Mesothelial cell of epicardium (in vitro differentiated cells): ENCODE measurements around the gene STAG1. TPM values are rescaled to one million over a fixed set of nuclear protein-coding genes. Genes with fewer than 3 reads are reported as not detected.

Experiments used
- DNase-seq, 2 experiments: peaks; one replicate each; pipeline ENCODE4 v3.0.0; 2021; ENCODE audit warnings: low spot score in 2 of 2; ENCODE audit not compliant: unreplicated experiment in 2 of 2
- H3K27ac Mint-ChIP-seq: 2 replicates; pipeline ENCODE4 v1.8.0; 2021; ENCODE audit warnings: mixed read lengths
- H3K27me3 Mint-ChIP-seq: 2 replicates; pipeline ENCODE4 v1.8.0; 2021; ENCODE audit warnings: low read depth, mixed read lengths
- H3K36me3 Mint-ChIP-seq: 2 replicates; pipeline ENCODE4 v1.8.0; 2021; ENCODE audit warnings: mixed read lengths
- H3K4me1 Mint-ChIP-seq: 2 replicates; pipeline ENCODE4 v1.8.0; 2021; ENCODE audit warnings: mixed read lengths
- H3K4me3 Mint-ChIP-seq: 2 replicates; pipeline ENCODE4 v1.8.0; 2021; ENCODE audit warnings: mild to moderate bottlenecking, moderate library complexity, mixed read lengths
- H3K9me3 Mint-ChIP-seq: 2 replicates; pipeline ENCODE4 v1.8.0; 2021; ENCODE audit warnings: mixed read lengths
- total RNA-seq: library from RNA; stranded (reverse); gene quantifications from 3 replicates; pipeline ENCODE4 v1.2.1, GENCODE V29; 2021
- TF ChIP-seq, protein P1 (sequence below): fragments of 200-600 bp; sonication (generic); IDR thresholded peaks from one replicate; pipeline ENCODE4 v1.5.0; 2021; ENCODE audit warnings: antibody characterized with exemption; ENCODE audit not compliant: unreplicated experiment

STAG1 gene
- total RNA-seq, 1 donor from 2014 or later: 51.8 TPM

DNA sequence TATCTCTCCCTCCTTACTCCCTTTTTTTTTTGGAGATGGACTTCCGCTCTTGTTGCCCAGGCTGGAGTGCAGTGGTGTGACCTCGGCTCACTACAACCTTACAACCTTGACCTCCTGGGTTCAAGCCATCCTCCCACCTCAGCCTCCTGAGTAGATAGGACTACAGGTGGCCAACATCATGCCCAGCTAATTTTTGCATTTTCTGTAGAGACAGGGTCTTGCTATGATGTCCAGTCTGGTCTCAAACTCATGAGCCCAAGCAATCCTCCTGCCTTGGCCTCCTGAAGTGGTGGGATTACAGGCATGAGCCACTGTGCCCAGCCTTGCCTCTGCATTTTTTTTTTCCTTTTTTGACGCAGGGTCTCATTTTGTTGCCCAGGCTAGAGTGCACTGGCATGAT, 17.1 kb downstream of the STAG1 start:
- Mint-ChIP-seq H3K4me1 (peaks cover 8% of the 10 kb centered on the region), H3K27ac (peak overlapping the region; percentile 10), H3K9me3 (no peaks in the 10 kb centered on the region), H3K4me3 (no peak overlapping the region), H3K27me3 (no peaks in the 10 kb centered on the region), H3K36me3 (peaks cover 9% of the 10 kb centered on the region)
- TF ChIP-seq, protein P1, sequence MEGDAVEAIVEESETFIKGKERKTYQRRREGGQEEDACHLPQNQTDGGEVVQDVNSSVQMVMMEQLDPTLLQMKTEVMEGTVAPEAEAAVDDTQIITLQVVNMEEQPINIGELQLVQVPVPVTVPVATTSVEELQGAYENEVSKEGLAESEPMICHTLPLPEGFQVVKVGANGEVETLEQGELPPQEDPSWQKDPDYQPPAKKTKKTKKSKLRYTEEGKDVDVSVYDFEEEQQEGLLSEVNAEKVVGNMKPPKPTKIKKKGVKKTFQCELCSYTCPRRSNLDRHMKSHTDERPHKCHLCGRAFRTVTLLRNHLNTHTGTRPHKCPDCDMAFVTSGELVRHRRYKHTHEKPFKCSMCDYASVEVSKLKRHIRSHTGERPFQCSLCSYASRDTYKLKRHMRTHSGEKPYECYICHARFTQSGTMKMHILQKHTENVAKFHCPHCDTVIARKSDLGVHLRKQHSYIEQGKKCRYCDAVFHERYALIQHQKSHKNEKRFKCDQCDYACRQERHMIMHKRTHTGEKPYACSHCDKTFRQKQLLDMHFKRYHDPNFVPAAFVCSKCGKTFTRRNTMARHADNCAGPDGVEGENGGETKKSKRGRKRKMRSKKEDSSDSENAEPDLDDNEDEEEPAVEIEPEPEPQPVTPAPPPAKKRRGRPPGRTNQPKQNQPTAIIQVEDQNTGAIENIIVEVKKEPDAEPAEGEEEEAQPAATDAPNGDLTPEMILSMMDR: no peak
- DNase-seq: no peak

DNA sequence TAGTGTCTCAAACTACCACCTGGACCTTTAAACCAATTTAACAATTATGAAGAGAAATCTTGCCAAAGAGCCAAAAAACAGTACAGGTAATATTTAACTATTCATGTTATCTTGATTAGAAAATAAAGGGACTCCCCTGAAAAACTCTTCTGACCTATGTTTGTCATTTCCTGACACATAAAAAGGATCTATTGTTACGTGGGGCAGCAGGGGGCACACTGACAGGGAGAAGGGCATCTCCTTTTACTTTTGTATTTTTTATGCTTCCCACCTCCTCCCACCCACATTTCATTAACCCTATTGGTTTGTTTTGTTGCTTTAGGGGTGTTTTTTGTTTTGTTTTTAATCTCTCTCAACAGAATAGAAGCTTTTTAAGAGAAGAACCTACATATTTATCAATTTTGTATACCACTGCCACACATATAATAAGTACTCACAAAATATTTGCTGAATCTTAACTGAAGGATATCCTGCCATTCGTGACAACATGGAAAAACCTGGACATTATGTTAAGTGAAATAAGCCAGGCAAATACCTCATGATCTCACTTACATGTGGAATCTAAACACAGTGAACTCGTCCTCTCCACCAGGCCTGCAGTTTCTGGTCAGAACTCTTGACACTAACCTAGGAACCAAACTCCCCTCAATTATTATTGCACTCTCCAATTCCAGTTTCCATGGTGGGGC, 17.7 kb downstream of the STAG1 start:
- no peaks in the 10 kb centered on the region for H3K27me3 Mint-ChIP-seq
- no peaks in the 10 kb centered on the region for H3K9me3 Mint-ChIP-seq
- H3K4me1 Mint-ChIP-seq: peaks cover 8% of the 10 kb centered on the region
- TF ChIP-seq, protein P1: no peak
- peak overlapping the region; percentile 56 for H3K27ac Mint-ChIP-seq
- DNase-seq: no peak
- peaks cover 8% of the 10 kb centered on the region for H3K36me3 Mint-ChIP-seq
- H3K4me3 Mint-ChIP-seq: no peak overlapping the region

DNA sequence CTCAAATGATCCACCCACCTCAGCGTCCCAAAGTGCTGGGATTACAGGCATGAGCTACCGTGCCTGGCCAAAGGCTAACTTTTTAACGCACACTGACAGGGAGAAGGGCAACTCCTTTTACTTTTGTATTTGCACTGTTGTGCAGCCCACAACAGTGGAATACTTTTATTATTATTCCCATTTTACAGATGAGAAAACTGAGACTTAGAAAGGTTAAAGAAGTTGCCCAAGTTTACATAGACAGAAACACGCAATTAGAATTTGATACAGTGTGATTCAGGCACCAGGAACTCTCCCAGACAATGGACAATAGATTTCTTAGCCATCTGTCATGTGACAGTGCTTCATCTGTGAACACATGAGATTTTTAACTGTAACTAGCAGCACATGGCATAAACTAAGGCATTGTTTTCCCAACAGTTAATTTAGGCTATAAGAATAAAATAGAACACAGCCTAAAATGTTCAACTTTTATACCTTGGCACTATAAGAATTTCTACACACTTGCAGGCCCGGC, 18.8 kb downstream of the STAG1 start:
- DNase-seq: no peak
- no peaks in the 10 kb centered on the region for H3K27me3 Mint-ChIP-seq
- H3K9me3 Mint-ChIP-seq: no peaks in the 10 kb centered on the region
- TF ChIP-seq, protein P1: no peak
- no peak overlapping the region for H3K27ac Mint-ChIP-seq
- H3K4me1 Mint-ChIP-seq: peaks cover 8% of the 10 kb centered on the region
- peaks cover 8% of the 10 kb centered on the region for H3K36me3 Mint-ChIP-seq
- H3K4me3 Mint-ChIP-seq: no peak overlapping the region

DNA sequence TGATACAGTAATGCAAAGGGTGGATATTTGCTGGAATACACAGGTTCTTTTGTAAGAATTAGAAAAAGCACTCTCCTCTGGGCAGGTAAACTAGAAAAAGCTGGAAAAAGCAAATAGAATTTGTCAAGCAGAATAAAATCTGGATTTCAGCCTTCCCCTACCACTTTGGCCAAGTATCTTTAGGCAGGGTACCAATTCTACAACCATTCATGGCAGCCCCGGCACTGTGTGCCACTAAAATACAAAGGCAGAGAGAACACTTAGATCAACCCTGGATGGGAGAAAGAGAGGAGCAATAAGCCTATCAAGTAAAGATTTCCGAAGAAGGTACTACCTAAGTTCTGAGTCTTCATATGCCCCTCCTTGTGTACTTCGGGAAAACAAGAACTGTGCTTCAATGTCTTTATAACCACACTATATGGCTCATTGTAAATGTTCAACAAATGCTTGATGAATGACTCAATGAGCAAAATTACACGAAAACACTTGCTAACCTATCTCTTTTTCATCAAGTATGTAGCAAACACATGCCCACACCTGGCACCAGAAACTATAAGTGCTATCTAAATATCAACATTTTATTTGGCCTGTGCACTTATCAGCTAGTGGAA, 20.8 kb downstream of the STAG1 start:
- Mint-ChIP-seq H3K4me1 (peaks cover 8% of the 10 kb centered on the region), H3K9me3 (no peaks in the 10 kb centered on the region), H3K27ac (peak overlapping the region; percentile 28), H3K27me3 (no peaks in the 10 kb centered on the region), H3K4me3 (no peak overlapping the region), H3K36me3 (peaks cover under 1% of the 10 kb centered on the region)
- no peak for DNase-seq
- TF ChIP-seq, protein P1: no peak

DNA sequence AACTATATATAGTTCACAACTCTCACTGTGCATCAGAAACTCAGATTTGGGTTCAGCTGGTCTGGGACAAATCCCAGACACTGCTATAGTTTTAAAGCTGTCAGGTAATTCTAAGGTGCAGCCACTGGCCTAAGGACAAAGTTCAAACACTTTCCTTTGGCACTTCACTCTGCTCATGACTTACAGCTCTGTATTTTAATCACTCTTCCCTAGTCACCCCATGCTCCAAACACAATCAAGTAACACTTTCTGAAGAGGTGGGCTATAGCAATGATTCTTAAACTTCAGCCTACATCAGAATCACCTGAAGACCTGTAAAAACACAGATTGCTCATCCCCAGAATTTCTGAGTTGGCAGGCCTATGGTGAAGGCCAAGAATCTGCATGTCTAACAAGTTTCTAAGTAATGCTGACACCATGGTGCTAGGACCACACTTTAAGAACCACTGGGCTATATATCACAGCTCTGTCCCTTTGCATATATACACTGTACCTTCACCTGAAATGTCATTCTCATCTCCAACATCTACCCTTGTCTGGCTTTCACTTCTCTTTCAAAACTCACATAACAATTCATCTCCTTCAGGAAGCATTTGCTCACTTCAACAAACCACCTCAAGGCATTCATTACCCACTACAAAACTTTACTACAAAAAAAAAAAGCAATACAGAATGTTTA, 21.4 kb downstream of the STAG1 start:
- Mint-ChIP-seq H3K4me1 (peaks cover 8% of the 10 kb centered on the region), H3K36me3 (no peaks in the 10 kb centered on the region), H3K4me3 (no peak overlapping the region), H3K27ac (no peak overlapping the region), H3K27me3 (no peaks in the 10 kb centered on the region), H3K9me3 (no peaks in the 10 kb centered on the region)
- DNase-seq: no peak
- TF ChIP-seq, protein P1: no peak
